Gastroesophageal sphincter (tissue), 3 donors: ENCODE results near the gene DCC.

Source experiments
- EP300 ChIP-seq: sonication (generic); formaldehyde crosslinking; IDR thresholded peaks from one replicate; pipeline ENCODE4 v1.6.1; 2017; ENCODE audit warnings: antibody characterized with exemption, mild to moderate bottlenecking
- POLR2A ChIP-seq, 2 donors: fragments of 450-650 bp; IDR thresholded peaks; one replicate each; pipeline ENCODE4 v1.6.1; 2017; ENCODE audit warnings: antibody characterized with exemption in 2 of 2, mild to moderate bottlenecking in 2 of 2, moderate library complexity in 1 of 2
- TF ChIP-seq, protein P1 (sequence below), 4 experiments: fragments of 200-600 bp in 2 of 4; fragments of 450-650 bp in 2 of 4; sonication (generic) in 1 of 4; IDR thresholded peaks; one replicate each; pipeline ENCODE4 v1.5.1; 2017 to 2019; ENCODE audit warnings: antibody characterized with exemption in 4 of 4, mild to moderate bottlenecking in 2 of 4, moderate library complexity in 2 of 4

DNA sequence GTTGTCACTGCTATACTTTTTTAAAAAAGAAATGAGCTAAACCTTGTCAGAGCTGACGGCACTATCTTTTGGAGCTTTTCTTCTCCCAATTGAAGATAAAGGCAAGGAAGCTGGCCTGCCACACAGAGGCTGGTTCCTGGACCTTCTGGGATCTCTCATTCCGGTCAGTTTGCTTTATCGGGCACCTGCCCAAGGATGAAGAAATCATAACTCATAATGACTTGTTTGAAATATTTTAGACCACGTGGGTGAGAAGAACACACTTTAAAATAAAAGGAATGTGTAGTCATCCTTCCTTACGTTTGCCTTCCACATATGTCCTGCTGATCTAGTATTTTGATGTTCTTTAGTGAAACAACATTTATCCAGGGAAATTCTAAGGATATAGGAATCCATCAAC is 535.7 kb downstream of the DCC start:
- TF ChIP-seq, protein P1, sequence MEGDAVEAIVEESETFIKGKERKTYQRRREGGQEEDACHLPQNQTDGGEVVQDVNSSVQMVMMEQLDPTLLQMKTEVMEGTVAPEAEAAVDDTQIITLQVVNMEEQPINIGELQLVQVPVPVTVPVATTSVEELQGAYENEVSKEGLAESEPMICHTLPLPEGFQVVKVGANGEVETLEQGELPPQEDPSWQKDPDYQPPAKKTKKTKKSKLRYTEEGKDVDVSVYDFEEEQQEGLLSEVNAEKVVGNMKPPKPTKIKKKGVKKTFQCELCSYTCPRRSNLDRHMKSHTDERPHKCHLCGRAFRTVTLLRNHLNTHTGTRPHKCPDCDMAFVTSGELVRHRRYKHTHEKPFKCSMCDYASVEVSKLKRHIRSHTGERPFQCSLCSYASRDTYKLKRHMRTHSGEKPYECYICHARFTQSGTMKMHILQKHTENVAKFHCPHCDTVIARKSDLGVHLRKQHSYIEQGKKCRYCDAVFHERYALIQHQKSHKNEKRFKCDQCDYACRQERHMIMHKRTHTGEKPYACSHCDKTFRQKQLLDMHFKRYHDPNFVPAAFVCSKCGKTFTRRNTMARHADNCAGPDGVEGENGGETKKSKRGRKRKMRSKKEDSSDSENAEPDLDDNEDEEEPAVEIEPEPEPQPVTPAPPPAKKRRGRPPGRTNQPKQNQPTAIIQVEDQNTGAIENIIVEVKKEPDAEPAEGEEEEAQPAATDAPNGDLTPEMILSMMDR (IDR thresholded peaks at IDR 0.05): no peak
- TF ChIP-seq EP300: no peak
- TF ChIP-seq POLR2A (IDR thresholded peaks at IDR 0.05): no peak
